CD4-positive, alpha-beta T cell treated with Interleukin-4 for 4 hours (primary cell): ENCODE measurements around the gene DNASE1L3.
A peak's percentile ranks its signal among the peaks of the same experiment; 100 is the strongest.
"Not testable (repeated sequence)": the region's sequence is repeated elsewhere in the genome, so short reads cannot be mapped to it uniquely, and the experiment has no call there.

Source experiments
- DNase-seq: peaks from one replicate; pipeline ENCODE4 v3.0.0-alpha.2; 2020

The DNASE1L3 gene, protein sequence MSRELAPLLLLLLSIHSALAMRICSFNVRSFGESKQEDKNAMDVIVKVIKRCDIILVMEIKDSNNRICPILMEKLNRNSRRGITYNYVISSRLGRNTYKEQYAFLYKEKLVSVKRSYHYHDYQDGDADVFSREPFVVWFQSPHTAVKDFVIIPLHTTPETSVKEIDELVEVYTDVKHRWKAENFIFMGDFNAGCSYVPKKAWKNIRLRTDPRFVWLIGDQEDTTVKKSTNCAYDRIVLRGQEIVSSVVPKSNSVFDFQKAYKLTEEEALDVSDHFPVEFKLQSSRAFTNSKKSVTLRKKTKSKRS

DNA sequence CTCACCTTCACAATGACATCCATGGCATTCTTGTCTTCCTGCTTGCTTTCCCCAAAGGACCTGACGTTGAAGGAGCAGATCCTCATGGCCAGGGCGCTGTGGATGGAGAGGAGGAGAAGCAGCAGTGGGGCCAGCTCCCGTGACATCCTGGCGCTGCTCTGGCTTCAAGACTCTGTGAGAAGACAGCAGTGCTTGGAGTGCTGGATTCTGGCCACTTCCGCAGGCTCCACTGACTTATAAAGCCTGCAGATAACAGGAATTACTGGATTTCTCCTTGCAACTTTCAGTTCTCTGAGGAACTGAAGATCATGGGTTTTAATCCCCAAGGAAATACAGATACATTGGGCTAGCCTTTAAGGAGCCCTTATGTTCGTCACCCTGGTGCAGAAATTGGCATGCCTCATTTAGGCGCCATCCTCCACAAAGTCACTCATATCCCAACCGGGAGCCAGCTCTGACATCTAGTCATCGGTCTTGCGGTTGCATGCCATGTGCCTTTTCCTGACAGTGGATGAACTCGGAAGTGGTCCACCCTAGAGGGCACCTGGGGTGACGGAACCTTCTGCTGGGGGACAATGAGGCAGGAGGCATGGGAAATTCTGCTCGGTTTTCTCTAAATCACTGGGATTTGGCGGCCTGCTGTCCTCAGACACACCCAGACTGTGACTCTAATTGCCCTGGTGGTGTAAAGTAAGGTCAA lies at the start of gene DNASE1L3:
DNASE1L3 (minus strand) TSS at position 212 of the 700 bp plus-strand sequence; CDS start at position 146, 66 bp downstream.
- DNase-seq = no peak

DNA sequence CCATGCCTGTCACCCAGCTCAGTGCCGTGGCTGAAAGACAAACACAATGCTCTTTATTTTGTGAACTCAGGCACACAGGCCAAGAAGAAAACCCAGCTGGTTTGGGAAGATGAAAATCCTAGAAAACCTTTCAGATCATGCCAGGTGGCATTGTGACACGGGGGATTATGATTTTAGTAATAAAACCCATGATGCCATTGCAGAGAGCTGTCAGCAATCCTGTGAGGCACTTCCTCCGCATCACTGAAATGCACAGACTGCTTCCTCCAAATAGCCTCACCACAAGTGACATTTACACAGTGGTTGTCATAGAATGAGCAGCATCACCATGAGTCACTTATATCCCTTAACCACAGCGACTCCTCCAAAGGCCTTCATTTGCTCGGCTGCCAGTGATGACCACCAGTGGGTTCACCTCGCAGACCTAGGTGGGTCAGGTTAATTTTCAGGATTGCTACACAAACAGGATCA lies 49.5 kb upstream of the DNASE1L3 start:
- no peak for DNase-seq

DNA sequence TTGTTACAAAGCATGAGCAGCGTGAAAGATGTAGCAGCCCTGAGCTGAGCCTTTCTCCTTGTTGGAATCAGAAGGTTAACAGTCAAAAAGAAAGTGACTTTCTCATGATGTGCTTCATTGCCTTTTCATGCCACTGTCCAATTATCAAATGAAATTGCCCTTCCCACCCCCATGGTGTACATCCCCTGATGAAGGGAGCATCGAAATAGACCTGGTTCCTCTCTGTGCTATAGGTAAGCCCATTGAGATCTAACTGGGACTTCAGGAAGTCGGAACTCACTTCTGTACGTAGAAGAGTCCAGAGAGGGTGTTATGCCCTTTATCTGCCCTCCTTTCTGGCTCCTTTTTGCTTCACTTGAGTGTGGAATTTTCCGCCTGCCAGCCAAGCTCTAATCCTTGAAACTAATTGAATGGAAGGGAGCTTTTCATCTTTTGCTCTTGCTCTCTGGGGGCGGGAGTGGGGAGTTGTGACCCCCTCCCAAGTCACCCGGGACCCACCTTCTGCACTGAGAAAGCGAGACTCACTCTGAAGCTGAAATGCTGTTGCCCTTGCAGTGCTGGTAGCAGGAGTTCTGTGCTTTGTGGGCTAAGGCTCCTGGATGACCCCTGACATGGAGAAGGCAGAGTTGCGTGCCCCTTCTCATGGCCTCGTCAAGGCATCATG lies 47.8 kb upstream of the DNASE1L3 start:
- DNase-seq = no peak

DNA sequence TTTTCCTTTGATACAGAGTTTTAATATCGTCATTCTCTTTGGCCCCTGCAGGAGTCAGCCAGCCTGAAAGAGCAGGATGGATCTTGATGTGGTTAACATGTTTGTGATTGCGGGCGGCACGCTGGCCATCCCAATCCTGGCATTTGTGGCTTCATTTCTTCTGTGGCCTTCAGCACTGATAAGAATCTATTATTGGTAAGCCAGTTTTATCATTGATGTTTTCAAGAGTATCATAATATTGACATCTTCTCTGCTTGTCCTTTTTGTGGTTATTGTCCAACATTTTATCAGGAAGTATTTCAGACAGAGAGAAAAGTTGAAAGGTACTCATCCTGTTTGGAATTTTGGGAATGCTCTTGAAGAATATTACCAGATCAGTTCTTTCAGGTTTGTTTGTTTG lies 45.7 kb upstream of the DNASE1L3 start:
- DNase-seq = no peak

DNA sequence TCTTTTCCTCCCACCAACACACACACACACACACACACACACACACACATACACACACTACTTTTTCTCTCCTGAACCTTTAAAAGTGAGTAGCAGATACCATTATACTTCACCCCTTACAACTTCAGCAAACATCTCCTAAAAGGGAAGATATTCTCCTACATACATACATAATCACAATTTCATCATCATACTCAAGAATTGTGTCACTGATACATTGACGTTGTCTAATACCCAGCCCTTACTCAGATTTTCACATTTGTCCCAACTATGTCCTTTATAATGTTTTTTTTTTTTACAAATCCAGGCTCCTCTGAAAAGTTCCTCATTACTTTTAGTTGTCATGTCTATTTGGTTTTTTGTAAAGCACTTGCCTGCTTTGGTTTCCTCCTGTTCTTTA lies 45.3 kb upstream of the DNASE1L3 start:
- DNase-seq = no peak

DNA sequence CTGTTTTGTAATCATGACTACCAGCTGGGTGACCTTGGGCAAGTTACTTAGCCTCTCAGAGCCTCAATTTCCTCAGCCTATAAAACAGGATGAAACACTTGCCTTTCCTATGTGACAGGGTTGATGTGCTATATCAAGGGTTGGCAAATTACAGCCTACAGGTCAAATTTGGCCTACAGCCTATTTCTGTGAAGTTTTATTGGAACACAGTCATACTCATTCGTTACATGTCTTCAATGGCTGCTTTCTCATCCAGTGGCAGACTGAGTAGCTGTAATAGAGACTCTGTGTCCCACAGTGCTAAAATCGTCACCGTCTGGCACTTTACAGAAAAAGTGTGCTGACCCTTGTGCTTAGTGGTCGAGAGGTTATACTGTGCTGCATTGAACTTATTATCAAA lies 43.4 kb upstream of the DNASE1L3 start:
- no peak for DNase-seq

DNA sequence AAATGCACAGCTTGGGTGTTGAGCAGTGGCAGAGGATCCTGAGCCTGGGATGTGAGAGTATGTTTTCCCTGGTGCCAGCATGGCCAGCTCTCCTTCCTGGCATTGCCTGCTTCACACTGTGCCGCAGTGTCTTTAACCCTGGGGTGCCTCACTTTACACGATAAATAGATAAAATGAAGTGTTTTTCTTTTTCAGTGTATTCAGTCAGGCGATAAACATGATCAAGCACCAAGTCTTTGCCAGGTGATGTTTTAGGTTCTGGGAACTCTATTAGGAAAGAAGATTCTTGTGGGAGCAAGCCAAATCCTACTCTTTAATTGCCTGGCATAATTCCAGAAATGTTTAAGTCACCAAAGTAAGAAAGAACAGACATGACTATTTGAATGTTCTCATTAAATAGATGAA lies 40.9 kb upstream of the DNASE1L3 start:
- DNase-seq = no peak

DNA sequence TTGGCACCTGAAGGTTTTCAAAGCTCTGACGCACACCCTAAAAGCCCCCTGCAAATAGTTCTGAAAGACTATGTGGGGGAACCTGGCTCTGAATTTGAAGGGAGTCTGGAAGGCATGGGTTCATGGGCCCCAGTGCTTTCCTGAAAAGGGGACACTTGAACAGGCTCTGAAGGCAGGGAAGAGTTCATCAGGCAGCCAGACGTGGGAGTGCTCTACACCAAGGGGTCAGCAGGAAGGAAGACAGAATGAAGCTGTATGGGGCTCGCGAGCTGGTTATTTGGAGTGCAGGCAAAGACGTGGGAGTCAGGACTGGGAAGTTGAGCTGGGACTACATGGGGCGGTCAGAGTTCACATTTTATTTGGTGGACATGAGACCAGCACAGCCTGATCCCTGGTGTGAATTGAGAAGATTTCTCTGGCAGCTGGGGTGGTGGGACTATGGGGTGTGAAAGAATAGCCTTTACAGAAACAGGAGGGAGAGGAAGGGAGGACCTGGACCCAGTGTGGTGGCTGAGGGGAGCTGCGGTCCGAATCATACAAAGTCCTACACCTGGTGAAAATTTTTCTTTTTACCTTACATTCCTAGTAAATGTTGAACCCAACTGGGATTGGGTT lies 39.4 kb upstream of the DNASE1L3 start:
- no peak for DNase-seq

DNA sequence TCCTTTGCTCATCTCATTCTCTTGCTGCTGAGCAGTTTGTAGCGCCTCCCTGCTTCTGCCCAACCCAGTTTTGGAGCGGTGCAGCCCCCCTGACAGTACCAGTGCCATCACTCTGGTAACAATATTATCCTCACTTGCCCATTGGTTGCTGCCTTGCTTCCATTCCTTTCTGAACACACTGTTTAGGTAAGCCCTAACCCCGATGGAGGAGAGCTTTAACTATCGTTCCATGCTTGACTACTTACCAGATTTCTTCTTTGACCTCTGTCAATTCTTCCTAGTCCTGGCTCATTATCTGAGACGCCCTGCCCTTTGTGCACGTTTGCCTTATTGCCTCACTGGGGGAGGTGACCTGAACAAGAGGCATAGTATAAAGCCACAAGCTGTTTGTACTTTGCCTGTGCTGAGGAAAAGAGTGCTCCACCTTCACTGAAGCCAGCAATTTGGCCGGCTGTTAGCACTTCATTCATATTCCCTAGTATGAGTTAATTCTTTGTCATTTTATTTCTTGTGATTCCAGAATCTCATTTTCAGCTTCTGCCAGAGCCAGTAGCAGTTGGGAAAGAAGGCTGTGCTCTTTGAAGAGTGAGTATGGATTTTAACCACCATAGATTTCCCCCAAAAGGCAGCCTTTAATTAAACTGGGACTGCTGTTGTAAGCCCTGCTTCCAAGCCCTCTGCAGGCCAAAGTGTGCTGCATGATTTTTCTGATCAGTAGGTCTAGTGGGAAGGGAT lies 38.8 kb upstream of the DNASE1L3 start:
- no peak for DNase-seq

DNA sequence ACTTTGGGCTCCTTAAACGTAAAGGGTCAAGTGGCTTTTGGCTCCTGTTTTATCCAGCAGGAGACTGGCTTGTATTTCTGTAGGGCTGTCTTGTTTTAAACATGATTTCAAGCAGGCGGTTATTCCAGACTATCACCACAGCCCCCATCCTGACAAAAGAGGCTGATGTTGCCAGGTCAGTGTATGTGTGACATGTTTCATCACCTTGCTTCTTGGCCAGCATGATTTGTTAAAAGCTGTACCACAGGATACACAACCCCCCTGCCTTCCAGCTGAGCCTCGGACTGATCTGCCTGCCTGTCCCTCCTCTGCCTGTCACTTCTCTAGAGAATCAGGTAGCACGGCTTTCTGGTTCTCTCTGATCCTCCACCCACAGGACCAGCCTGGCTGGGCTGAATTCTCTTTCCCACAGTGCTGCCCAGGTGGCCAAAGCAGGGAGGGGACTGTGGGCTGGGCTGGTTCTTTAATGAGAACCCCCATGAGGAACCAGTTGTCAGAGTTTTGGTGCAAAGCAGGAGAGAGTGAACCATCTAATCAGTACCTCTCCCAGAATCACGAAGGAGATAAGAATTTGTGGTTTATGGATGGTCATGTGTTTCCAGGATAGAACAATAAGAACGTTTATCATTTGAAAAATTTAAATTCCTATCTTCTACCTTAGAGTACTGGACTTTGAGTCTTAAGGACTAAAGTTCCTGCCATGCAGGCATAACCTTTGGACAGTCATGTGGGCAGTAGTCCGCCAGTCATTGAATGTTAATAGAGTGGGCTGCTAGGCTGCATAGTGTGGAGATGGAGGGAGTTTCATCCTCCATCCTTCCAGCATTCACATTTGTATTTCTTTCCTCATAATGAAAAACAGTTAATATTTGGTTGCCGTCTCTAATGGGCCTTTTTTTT lies 35.6 kb upstream of the DNASE1L3 start:
- DNase-seq = no peak

DNA sequence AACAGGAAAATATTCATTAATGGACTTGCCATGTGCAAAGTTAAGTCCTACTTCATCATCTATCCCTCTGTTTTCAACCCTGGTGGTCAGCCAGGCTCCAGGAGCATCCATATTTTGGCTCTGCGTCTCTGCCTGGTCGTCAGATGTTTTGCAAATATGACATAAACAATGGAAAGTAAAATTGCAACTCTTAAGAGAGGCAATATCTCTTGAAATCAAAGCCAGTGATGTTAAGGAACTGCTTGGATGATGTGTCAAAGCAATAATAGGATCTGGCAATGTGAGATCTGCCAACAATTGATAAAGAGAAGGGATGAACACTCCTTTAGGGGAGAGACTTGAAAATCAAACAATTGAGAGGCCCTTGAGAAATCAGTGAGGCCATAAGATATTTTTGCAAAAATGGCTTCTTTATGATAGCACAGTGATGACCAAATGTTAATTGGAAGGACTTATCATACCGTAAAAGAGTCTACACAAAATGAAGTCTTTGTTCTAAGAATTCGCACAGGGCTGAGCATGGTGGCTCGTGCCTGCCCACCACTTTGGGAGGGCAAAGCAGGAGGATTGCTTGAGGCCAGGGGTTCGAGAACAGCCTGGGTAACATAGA lies 33.3 kb upstream of the DNASE1L3 start:
- DNase-seq = no peak

DNA sequence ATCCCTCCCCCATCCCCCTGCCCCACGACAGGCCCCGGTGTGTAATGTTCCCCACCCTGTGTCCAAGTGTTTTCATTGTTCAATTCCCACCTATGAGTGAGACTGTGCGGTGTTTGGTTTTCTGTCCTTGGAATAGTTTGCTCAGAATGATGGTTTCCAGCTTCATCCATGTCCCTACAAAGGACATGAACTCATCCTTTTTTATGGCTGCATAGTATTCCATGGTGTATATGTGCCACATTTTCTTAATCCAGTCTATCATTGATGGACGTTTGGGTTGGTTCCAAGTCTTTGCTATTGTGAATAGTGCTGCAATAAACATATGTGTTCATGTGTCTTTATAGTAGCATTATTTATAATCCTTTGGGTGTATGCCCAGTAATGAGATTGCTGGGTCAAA lies 32.1 kb upstream of the DNASE1L3 start:
- DNase-seq = not testable (repeated sequence)

DNA sequence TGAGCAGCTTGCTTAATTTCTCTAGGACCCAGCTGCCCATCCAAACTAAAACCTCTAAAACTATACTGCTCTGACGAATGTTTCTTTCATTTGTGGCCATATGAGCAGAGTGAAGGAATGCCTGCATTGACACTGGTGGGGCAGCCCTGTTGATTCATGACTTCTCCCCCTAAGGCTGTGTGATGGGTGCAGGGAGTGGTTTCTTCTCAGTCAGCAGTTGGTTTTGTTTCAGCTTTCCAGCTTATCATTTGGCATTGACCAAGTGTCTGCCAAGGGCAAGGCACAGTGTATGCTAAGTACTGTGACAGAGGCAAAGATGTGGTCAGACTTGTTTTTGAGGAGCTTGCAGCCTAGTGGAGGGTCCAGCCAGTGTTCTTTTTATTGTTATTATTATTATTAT lies 31.6 kb upstream of the DNASE1L3 start:
- no peak for DNase-seq

DNA sequence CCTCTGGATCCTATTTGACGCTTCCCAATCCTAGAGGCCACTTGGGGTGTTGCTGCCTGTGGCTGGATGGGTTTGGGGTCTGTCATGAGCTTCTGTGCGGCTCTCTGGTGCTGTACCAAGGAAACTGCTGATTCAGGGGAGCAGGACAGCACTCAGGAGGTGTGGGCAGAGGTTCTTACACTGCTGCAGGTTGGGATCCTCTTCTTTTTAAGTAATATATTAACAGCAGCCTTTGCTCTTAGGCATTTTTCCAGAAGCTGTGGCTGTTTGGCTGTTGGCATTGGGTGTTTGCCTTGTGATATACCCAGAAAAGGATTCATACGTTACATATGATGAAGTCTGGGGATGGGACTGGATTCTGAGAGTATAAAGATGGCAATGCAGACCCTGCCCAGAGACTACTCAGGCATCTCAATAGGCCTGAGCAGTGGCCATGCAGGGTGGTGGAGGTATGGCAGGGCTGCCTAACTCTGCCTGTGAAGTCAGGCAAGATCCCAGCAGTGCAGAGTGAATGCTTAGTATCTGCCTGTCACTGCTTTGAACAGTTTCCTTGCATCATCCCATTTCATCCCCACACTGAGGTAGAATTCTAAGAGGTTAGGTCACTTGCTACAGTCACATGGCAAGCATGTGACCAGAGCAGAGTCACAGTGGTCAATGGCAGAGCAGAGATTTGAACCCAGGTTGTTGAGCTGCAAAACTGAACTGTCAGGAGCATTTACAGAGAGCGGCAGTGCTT lies 30.7 kb upstream of the DNASE1L3 start:
- no peak for DNase-seq

DNA sequence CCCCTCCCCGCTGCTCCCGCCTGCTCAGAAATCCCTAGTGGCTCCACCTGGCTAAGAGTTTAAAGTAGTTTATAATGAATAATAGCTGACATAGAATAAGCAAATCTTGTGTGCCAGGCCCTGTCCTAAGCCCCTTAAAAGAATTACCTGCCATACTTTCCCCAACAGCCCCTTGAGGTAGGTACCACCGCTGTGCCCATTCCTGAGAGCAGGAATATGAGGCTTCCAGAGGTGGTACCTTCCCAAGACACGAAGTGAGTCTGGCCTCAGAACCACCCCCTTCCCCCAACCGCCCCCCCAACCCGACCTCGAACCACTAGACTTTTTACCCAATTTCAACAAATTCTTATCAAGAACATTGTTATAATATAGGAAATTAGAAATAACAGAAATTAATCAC lies 28.1 kb upstream of the DNASE1L3 start:
- DNase-seq = no peak

DNA sequence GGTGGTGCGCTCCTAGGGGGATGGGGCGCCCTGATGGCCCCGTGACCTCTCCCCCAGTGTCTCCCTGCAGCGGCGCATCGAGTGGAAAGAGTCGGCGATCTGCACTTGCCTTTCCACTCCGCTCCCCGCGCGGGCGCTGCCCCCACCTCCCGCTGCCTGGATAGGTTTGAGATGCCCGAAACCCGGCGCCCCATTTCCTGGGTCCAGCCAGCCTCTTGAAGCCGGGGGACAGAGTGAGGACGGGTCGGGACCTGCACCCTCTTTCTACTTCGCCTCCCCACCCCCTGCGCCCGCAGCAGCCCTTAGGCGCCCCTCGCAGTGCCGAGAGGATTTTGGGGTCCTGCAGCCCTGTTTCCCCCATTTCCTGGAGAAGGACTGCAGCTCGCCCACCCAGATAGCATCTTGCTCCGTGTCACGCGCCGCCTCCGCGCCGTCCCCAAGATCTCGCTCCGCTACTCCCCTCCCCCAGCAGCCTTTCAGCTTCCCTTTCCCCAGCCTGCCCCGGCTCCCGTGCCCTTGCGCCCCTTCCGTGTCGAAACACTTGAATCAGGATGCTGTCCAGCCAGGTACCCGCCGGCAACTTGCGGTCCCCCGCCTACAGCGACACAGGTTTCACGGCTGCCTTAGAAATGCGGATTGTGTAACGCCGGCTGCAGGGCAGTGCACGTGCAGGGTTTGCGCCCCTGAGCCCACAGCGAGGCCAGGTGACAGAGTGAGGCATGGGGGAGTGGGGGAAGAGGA lies 27.3 kb upstream of the DNASE1L3 start:
- DNase-seq = peak; percentile 50

DNA sequence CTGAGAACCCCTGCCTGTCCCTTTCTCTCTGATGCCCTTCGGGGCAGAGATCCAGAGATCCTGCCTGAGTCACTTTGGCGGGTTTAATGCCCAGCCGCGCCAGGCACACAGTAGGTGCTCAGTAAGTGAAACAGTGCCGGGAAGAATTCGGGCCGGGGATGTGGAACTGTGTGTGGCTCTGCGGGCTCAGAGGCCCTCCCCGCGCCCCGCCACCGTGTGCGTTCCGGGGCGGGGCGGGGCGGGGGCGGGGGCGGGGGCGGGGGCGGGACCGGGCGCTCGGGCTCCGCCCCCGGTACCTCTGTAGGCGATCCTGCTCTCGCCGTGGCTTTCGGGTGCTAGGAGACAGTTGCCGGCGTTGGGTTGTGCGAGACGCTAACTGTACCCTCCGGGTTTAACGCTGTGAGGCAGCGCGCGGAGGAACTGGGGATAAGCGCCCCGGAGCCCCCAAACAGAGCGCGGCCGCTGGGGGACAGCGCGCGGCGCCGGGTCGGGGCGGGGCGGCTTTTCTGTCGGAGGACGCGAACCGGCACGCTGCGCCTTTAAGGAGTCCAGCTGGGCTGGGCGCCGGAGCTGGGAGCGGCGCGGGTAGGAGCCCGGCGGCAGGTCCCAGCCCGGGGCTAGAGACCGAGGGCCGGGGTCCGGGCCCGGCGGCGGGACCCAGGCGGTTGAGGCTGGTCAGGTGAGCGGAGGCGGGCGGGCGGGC lies 26.6 kb upstream of the DNASE1L3 start, which contains the start of gene ABHD6:
ABHD6 (plus strand) TSS at position 555 of the 703 bp plus-strand sequence. CDS start 18,795 bp downstream, outside the sequence.
- DNase-seq = peak; percentile 74

DNA sequence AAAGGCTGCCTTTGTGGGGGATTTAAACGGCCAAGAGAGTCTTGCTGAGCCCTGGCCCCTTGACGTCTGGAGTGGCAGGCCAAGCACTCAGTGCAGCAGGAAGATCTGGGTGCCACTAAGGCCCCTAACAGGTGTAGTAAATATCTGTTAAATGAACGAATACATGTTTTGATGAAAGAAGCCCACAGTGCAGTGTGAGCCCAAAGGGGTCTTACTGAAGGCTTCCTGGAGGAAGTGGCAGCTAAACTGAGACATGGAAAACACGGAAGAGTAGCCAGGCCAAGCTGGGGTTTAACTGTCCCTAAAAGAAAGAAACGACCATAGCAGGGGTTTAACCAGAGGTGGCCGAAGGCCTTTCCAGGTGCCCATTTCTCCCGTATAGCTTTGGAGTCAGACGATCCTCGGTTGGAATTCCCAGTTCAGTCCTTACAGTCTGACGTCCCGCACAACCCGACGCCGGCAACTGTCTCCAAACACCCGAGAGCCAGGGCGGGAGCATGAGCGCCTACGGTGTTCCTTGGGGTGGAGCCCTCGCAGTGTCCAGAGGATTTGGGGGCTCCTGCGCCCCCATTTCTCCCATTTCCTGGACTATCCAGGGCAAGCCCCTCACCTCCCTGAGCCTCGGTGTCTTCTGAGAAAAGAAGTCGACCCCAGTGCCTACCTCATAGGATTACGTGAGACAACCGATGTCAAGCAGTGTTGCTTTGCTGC lies 25.9 kb upstream of the DNASE1L3 start:
- DNase-seq = no peak
